Spinal cord (tissue), 10 donors: ENCODE results near the gene BOLA2. TPM values are rescaled to one million over a fixed set of nuclear protein-coding genes. Genes with fewer than 3 reads are reported as not detected.
"Not testable (repeated sequence)": the region's sequence is repeated elsewhere in the genome, so short reads cannot be mapped to it uniquely, and the experiment has no call there.

Experiments used
- DNase-seq, 6 donors: peaks; one replicate each; pipeline versions ENCODE4 v3.0.0 to v3.0.0-alpha.2; 2013 to 2015; ENCODE audit warnings: low spot score in 6 of 6, low read depth in 4 of 6
- H3K27ac ChIP-seq: one replicate; pipeline ENCODE4 v1.5.1; 2013; ENCODE audit warnings: low read depth, low read length, control low read depth
- H3K27me3 ChIP-seq: one replicate; pipeline ENCODE4 v1.6.1; 2013; ENCODE audit warnings: low read length; ENCODE audit not compliant: control insufficient read depth, insufficient read depth
- H3K36me3 ChIP-seq: one replicate; pipeline ENCODE4 v1.6.1; 2013; ENCODE audit warnings: low read length; ENCODE audit not compliant: control insufficient read depth, insufficient read depth
- H3K4me1 ChIP-seq: one replicate; pipeline ENCODE4 v1.6.1; 2013; ENCODE audit warnings: low read length; ENCODE audit not compliant: control insufficient read depth, insufficient read depth
- H3K4me3 ChIP-seq: one replicate; pipeline ENCODE4 v1.5.1; 2013; ENCODE audit warnings: low read depth, low read length, control low read depth
- H3K9me3 ChIP-seq: one replicate; pipeline ENCODE4 v1.6.1; 2013; ENCODE audit warnings: low read length; ENCODE audit not compliant: control insufficient read depth, insufficient read depth
- WGBS: methylation state at CpG from one replicate; pipeline ENCODE4 v1.1.5; 2013; ENCODE audit warnings: missing lambda C conversion rate; ENCODE audit not compliant: insufficient coverage; 5-methylcytosine and 5-hydroxymethylcytosine counted together
- polyA plus RNA-seq, 2 donors: library from polyadenylated mRNA; unstranded; fragments of 120-200 nt; gene quantifications; one replicate each; pipeline ENCODE4 v1.2.1, GENCODE V29; 2013; ENCODE audit not compliant: insufficient read length in 2 of 2
- small RNA-seq: library from RNA; depleted of rRNA; stranded (forward); fragments of <200 nt; gene quantifications from one replicate; pipeline ENCODE3, GENCODE V24; 2014; ENCODE audit warnings: low replicate concordance
- total RNA-seq, 2 donors: library from RNA; depleted of rRNA in 1 of 2; stranded (reverse); fragments of 120-200 nt in 1 of 2; fragments of >200 nt in 1 of 2; gene quantifications; one replicate each; pipeline versions ENCODE4 v1.2.3 to v1.2.4, GENCODE V29; 2013 to 2014
- donor health status: healthy.

BOLA2 gene
- total and polyA plus RNA-seq, 4 donors, result 5.3 to 27.3 (median 13.0) TPM

DNA sequence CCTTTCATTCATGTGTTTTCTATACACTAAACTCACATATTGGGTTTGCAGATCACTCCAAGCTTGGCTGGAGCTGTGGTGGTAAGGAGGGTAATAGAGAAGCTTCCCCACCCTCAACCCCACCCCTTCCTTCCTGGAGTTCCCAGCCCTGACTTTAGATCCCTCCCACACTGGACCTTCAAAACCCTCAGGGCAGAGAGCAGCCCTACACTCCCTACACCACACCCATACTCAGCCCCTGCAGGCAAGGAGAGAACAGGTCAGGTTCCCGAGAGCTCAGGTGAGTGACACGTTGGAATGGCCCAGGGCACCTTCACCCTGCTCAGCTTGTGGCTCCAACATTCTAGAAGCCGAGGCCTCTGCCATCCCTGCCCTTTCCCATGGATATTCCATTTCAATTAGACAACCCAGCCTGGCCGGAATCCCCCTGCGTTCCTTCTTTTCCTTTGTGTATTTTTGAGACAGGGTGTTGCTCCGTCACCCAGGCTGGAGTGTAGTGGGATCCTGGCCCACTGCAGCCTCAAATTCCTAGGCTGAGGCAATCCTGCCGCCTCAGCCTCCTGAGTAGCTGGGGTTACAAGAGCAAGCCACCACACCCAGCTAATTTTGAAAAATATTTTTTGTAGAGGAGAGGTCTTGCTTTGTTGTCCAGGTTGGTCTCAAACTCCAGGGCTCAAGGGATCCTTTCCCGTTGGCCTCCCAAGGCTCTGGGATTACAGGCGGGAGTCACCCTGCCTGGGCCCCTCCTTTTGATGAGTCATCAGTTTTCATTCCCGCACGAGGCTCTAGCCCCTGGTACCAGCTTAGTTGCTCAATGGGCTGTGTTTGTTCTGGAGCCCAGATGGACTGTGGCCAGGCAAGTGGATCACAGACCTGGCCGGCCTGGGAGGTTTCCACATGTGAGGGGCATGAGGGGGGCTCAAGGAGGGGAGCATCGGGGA, 5.8 kb upstream of the BOLA2 start, which contains the start of gene SULT1A4:
Gene SULT1A4, plus strand, starts transcription at position 208 of the 941 bp plus-strand sequence. CDS start 1,473 bp downstream, outside the sequence.
- H3K27me3 ChIP-seq, H3K36me3 ChIP-seq: not testable (repeated sequence)
- WGBS, result no CpG with 5 or more reads among the region's 13 CpGs

DNA sequence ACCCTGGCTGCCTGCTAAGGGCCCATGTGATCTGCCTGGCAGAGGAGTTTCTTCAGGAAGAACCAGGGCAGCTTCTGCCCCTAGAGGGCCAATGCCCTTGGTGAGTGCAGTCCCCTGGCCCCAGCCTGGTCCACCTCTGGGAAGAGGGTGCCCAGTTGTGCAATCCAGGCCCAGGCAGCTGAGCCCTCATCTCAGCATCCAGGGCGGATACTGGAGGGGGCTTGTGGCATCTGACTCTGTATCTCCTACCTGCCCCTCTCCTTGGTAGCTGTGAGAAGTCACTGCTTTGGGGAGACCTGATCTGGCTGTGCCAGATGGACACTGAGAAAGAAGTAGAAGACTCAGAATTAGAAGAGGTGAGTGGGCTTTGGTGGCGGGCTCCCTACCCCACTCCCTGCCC, 3.5 kb upstream of the BOLA2 start:
- not testable (repeated sequence) for H3K4me3 ChIP-seq, H3K36me3 ChIP-seq, H3K4me1 ChIP-seq, H3K27me3 ChIP-seq, H3K9me3 ChIP-seq, DNase-seq, H3K27ac ChIP-seq
- WGBS, result no CpG with 5 or more reads among the region's 2 CpGs

More for the DNA sequence above, 5.8 kb upstream of the BOLA2 start, which contains the start of gene SULT1A4:
- not testable (repeated sequence) for DNase-seq, H3K4me3 ChIP-seq, H3K27ac ChIP-seq, H3K4me1 ChIP-seq, H3K9me3 ChIP-seq

DNA sequence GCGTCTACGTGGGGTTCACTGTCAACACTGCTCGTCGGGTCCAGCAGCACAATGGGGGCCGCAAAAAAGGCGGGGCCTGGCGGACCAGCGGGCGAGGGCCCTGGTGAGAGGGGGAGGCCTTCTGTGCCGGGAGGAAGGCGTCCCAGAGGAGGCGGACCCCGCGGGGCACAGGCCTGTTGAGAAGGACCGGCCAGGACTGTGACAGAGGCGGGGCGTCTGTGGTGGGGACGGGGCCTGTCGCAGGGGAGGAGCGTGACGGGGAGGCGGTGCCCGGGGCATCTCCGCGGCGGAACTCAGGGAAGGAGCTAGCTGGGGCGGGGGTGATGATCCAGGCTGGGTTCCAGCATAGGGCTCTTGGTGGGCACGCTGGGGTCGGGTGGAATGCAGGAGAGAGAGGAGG, 677 bp upstream of the BOLA2 start:
- H3K27me3 ChIP-seq, H3K27ac ChIP-seq, H3K36me3 ChIP-seq, H3K9me3 ChIP-seq, DNase-seq, H3K4me3 ChIP-seq, H3K4me1 ChIP-seq: not testable (repeated sequence)
- WGBS, result no CpG with 5 or more reads among the region's 29 CpGs

DNA sequence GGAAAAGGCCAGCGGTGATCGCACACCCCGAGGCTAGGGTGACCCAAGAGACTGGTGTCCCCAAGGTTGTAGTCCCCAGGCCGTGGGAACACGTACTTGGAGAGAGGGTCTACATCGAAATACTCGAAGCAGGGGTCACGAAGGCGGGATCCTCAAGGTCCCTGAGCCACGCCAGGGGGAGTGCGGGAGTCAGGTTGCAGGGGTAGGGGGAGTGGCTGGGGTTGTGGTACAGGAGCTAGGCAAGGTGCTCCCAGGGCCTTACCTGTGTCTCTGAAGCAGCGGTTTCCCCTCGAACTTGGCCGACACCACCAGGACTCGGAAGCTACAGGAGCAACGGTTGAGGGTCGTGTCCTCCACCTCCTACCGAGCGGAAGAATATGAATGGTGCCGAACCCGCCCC, 397 bp downstream of the BOLA2 start:
- not testable (repeated sequence) for H3K36me3 ChIP-seq, H3K9me3 ChIP-seq, DNase-seq, H3K4me1 ChIP-seq, H3K27me3 ChIP-seq, H3K27ac ChIP-seq, H3K4me3 ChIP-seq
- no CpG with 5 or more reads among the region's 21 CpGs for WGBS

DNA sequence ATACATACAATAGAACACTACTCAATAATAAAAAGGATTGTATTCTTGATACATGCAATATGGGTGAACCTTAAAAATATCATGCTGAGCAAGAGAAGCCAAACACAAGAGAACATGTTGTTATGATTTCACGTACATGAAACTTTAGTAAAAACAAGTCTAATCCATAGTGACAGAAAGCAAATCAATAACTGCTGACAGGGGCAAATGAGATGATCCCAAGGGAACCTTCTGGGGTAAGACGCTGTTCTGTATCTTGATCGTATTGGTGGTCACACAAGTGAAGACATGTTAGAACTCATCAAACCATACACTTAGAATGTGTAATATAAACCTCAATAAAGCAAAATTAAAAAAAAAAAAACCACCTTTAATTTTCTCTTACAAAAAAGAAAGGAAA, 28.8 kb downstream of the BOLA2 start:
- DNase-seq, H3K27ac ChIP-seq, H3K36me3 ChIP-seq, H3K9me3 ChIP-seq, H3K27me3 ChIP-seq, H3K4me3 ChIP-seq, H3K4me1 ChIP-seq: not testable (repeated sequence)
- WGBS, result no CpG with 5 or more reads among the region's 3 CpGs

DNA sequence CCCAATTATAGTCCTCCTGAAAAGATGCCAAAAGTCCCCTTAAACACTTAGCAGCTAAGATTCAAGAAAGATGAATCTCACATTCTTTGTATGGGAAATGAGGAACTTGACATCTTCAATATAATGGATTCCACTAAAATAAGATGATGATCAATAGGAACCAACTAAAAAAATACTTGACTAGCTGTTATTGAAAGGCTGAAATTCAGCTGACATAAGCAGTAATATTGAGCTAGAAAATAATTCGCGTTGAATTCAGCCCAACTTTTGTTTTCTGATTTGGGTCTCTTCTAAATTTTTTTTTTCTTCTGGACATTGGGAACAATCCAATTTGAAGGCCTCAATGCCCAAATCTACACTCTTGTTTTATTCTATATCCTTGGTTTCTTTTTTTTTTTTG, 30.6 kb downstream of the BOLA2 start:
- not testable (repeated sequence) for H3K27ac ChIP-seq, H3K36me3 ChIP-seq, H3K9me3 ChIP-seq, DNase-seq, H3K27me3 ChIP-seq, H3K4me1 ChIP-seq, H3K4me3 ChIP-seq
- no CpG with 5 or more reads among the region's 2 CpGs for WGBS

DNA sequence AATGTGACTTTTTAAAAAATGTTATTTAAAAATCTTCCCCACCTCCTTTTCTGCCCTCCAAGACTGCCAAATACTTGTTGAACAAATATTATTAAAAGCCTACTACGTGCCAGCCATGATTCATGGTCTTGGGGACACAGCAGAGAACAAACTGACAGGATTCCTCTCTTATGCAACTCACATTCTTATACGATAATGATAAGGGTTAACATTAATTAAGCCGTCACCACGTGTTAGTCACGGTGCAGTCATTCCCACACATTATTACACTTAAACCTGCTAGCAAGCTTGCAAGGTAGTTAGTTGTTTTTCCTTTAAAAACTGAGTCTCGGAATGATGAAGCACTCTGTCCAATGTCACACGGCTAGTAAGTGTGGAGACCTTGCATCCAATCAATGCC, 48.9 kb downstream of the BOLA2 start:
- H3K27ac ChIP-seq, result not testable (repeated sequence)
- WGBS, result no CpG with 5 or more reads among the region's 7 CpGs

More for the DNA sequence above, 48.9 kb downstream of the BOLA2 start:
- H3K9me3 ChIP-seq, DNase-seq, H3K4me1 ChIP-seq, H3K4me3 ChIP-seq, H3K36me3 ChIP-seq, H3K27me3 ChIP-seq: not testable (repeated sequence)

Small RNA genes lying within 50 kb of the gene (small RNA-seq; reads per million reads assigned to genes)
- not detected for gene AC133555.2

Other genes starting within 250 kb of the BOLA2 start
- gene NPIPB11, start 47.6 kb downstream of the BOLA2 start, total RNA-seq, result under 1 TPM; 0.20 to 0.94 TPM
- 1 to 10 TPM; 1.5 to 5.0 TPM for gene NPIPB11, start 47.6 kb downstream of the BOLA2 start, polyA plus RNA-seq
- gene SLX1B, start 182 bp upstream of the BOLA2 start, total RNA-seq, result 10 to 100 TPM in 1 of 2 donors, 1 to 10 TPM in 1; 5.4 to 12.9 TPM
- 10 to 100 TPM in 1 of 2 donors, 1 to 10 TPM in 1; 2.6 to 20.6 TPM for gene SLX1B, start 182 bp upstream of the BOLA2 start, polyA plus RNA-seq
- 10 to 100 TPM in 1 of 2 donors, 1 to 10 TPM in 1; 3.1 to 22.8 TPM for gene SULT1A4, start 5.6 kb upstream of the BOLA2 start, total RNA-seq
- gene SULT1A4, start 5.6 kb upstream of the BOLA2 start, polyA plus RNA-seq, result 10 to 100 TPM in 1 of 2 donors, 1 to 10 TPM in 1; 4.9 to 16.1 TPM
- gene NPIPB12, start 52.1 kb upstream of the BOLA2 start, total RNA-seq, result 10 to 100 TPM; 24.8 to 25.3 TPM
- gene NPIPB12, start 52.1 kb upstream of the BOLA2 start, polyA plus RNA-seq, result 10 to 100 TPM; 31.2 to 96.4 TPM
- 1 to 10 TPM in 1 of 2 donors, under 1 TPM in 1; 0.88 to 3.3 TPM for gene SPN, start 208.9 kb upstream of the BOLA2 start, total RNA-seq
- under 1 TPM; 0.79 to 0.96 TPM for gene SPN, start 208.9 kb upstream of the BOLA2 start, polyA plus RNA-seq
- 10 to 100 TPM; 15.8 to 52.0 TPM for gene QPRT, start 224.8 kb upstream of the BOLA2 start, total RNA-seq
- 10 to 100 TPM; 39.3 to 40.3 TPM for gene QPRT, start 224.8 kb upstream of the BOLA2 start, polyA plus RNA-seq